Lower leg skin (tissue), 4 donors: Measurements from ENCODE around the gene DPM1. TPM values are rescaled to one million over a fixed set of nuclear protein-coding genes. Genes with fewer than 3 reads are reported as not detected.

Experiments used
- DNase-seq, 2 donors: peaks; one replicate each; pipeline ENCODE4 v3.0.0-alpha.2; 2019; ENCODE audit warnings: low spot score in 2 of 2
- H3K4me3 ChIP-seq: fragments of 200-600 bp; sonication (generic); 2 replicates; pipeline ENCODE4 v1.5.1; 2017; ENCODE audit warnings: mild to moderate bottlenecking, low read depth; ENCODE audit not compliant: poor library complexity, severe bottlenecking
- CTCF ChIP-seq, 3 donors: fragments of 450-650 bp; IDR thresholded peaks; one replicate each; pipeline ENCODE4 v1.5.1; 2016; ENCODE audit warnings: antibody characterized with exemption in 3 of 3, mild to moderate bottlenecking in 3 of 3, moderate library complexity in 2 of 3
- POLR2A ChIP-seq, 2 donors: fragments of 450-650 bp; IDR thresholded peaks; one replicate each; pipeline ENCODE4 v1.6.1; 2016 to 2017; ENCODE audit warnings: antibody characterized with exemption in 2 of 2, mild to moderate bottlenecking in 1 of 2, moderate library complexity in 1 of 2
- WGBS, 2 donors: methylation state at CpG; one replicate each; pipeline ENCODE4 v1.1.5; 2018; 5-methylcytosine and 5-hydroxymethylcytosine counted together
- intact Hi-C: fragments of 100-400 bp; cut with DNase I; formaldehyde crosslinking; loops from one replicate; pipeline ENCODE4 v1.15.0; 2023; ENCODE audit warnings: low total_unique reads
- total RNA-seq, 4 donors: library from RNA; depleted of rRNA; stranded (reverse); fragments of >200 nt; gene quantifications; one replicate each; pipeline ENCODE4 v1.1.0, GENCODE V29; 2016

Gene DPM1
- total RNA-seq, 4 donors from 2014 or later = 38.8 to 79.6 (median 49.7) TPM

- TF ChIP-seq POLR2A (IDR thresholded peaks at IDR 0.05) (no peak), CTCF (IDR thresholded peaks at IDR 0.05) (no peak)
- H3K4me3 ChIP-seq = no peak overlapping the region
- WGBS, 2 donors = 95 to 98% methylated on average over 7 of the region's 7 CpGs
- intact Hi-C loops = no loop called here
- no peak for DNase-seq
These were observed 58.1 kb downstream of the DPM1 start for GRCh38 chr20:50900261-50900660.

GRCh38 chr20:50898475-50898874, 59.9 kb downstream of the DPM1 start:
- no peak overlapping the region for H3K4me3 ChIP-seq
- intact Hi-C loops = no loop called here
- 89 to 95% methylated on average over 1 of the region's 1 CpG for WGBS, 2 donors
- TF ChIP-seq CTCF (IDR thresholded peaks at IDR 0.05) (no peak), POLR2A (IDR thresholded peaks at IDR 0.05) (no peak)
- DNase-seq = no peak

- intact Hi-C loops = no loop called here
- H3K4me3 ChIP-seq = no peak overlapping the region
- 97 to 99% methylated on average over 8 of the region's 8 CpGs for WGBS, 2 donors
- no peak for DNase-seq
- TF ChIP-seq CTCF (IDR thresholded peaks at IDR 0.05) = no peak
- no peak for TF ChIP-seq POLR2A (IDR thresholded peaks at IDR 0.05)
These were observed 63.1 kb downstream of the DPM1 start for GRCh38 chr20:50895111-50895830.

- TF ChIP-seq POLR2A (IDR thresholded peaks at IDR 0.05) (no peak), CTCF (IDR thresholded peaks at IDR 0.05) (no peak)
- WGBS, 2 donors = 96 to 97% methylated on average over 7 of the region's 7 CpGs
- intact Hi-C loops = no loop called here
- DNase-seq = no peak
- no peak overlapping the region for H3K4me3 ChIP-seq
These were observed 64.7 kb downstream of the DPM1 start for GRCh38 chr20:50893620-50894019.

- DNase-seq = no peak
- no peak overlapping the region for H3K4me3 ChIP-seq
- WGBS, 2 donors = 84 to 89% methylated on average over 8 of the region's 8 CpGs
- TF ChIP-seq POLR2A (IDR thresholded peaks at IDR 0.05) = no peak
- no peak for TF ChIP-seq CTCF (IDR thresholded peaks at IDR 0.05)
- intact Hi-C loops = no loop called here
These were observed 65.9 kb downstream of the DPM1 start for GRCh38 chr20:50892394-50892793.

GRCh38 chr20:50891138-50891537, 67.2 kb downstream of the DPM1 start:
- TF ChIP-seq CTCF (IDR thresholded peaks at IDR 0.05) (no peak), POLR2A (IDR thresholded peaks at IDR 0.05) (no peak)
- 77 to 79% methylated on average over 5 of the region's 5 CpGs for WGBS, 2 donors
- intact Hi-C loops = no loop called here
- no peak for DNase-seq
- H3K4me3 ChIP-seq = no peak overlapping the region
